Stomach (tissue), 4 donors: ENCODE results near the gene MT1M.
"Not testable (repeated sequence)": the region's sequence is repeated elsewhere in the genome, so short reads cannot be mapped to it uniquely, and the experiment has no call there.

Experiments
- CTCF ChIP-seq, 7 experiments: fragments of 450-650 bp in 4 of 7; fragments of 200-600 bp in 3 of 7; sonication (generic) in 3 of 7; IDR thresholded peaks; one replicate each; pipeline ENCODE4 v1.5.1; 2016 to 2019; ENCODE audit warnings: antibody characterized with exemption in 7 of 7, control low read depth in 2 of 7, mild to moderate bottlenecking in 1 of 7
- POLR2A ChIP-seq, 4 donors: fragments of 450-650 bp; IDR thresholded peaks; one replicate each; pipeline ENCODE4 v1.6.1; 2016; ENCODE audit warnings: antibody characterized with exemption in 4 of 4, control low read depth in 2 of 4, mild to moderate bottlenecking in 1 of 4, moderate library complexity in 1 of 4
- POLR2AphosphoS5 ChIP-seq, 3 donors: sonication (generic); formaldehyde crosslinking; IDR thresholded peaks; one replicate each; pipeline ENCODE4 v1.6.1; 2016; ENCODE audit warnings: antibody characterized with exemption in 3 of 3

GRCh38 chr16:56665286-56666261, 33.1 kb downstream of the MT1M start:
- TF ChIP-seq POLR2A, CTCF, POLR2AphosphoS5 (IDR thresholded peaks at IDR 0.05): not testable (repeated sequence)
